ENCODE measurements around the gene CTNNBL1. TPM values are rescaled to one million over a fixed set of nuclear protein-coding genes. Genes with fewer than 3 reads are reported as not detected.

The CTNNBL1 gene
- total and polyA plus RNA-seq, 2 of the 4 experiments (the other 2 are of a cell fraction) = 29.9 to 34.1 TPM

DNA sequence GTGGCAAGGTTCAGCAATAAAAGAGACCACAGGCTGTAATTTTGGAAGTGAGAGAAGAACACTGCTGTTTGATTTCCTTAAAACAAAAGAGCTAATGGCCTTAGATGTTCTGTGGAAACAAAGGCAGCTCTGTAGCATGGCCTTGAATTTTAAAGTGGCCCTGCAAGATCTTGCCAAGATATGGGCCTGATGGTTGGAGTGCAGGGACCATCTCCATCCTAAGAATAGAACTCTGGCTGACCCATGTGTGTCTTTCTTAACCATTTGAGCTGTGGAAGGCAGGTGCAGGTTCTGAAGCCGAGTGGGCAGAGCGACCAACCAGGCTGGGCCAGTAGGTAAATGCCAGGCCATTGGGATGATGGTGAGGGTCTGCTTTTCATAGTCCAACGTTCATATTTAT lies 135.3 kb downstream of the CTNNBL1 start:
- Histone ChIP-seq H4K91ac (ENCODE audit: insufficient read depth, low read depth, low read length) (no peak overlapping the region), H2AK9ac (replicated peaks; ENCODE audit: low read depth, low read length, poor library complexity) (no peak overlapping the region), H3K4me2 (ENCODE audit: low read depth, low read length) (no peak overlapping the region), H3K23ac (ENCODE audit: low read depth, low read length) (no peak overlapping the region), H3K18ac (ENCODE audit: low read depth, low read length) (no peak overlapping the region), H3K9ac (ENCODE audit: low read depth, low read length) (no peak overlapping the region), H4K5ac (ENCODE audit: low read depth, low read length) (no peak overlapping the region), H3K4me3 (ENCODE audit: insufficient read depth, low read depth, low read length) (no peak overlapping the region), H2BK5ac (ENCODE audit: low read depth, low read length, poor library complexity, severe bottlenecking) (no peak overlapping the region), H3K27ac (ENCODE audit: insufficient read depth, low read length) (no peak overlapping the region), H3K9me3 (ENCODE audit: control insufficient read depth, insufficient read depth, low read length) (no peaks in the 10 kb centered on the region), H2BK20ac (ENCODE audit: low read depth, low read length) (no peak overlapping the region), H3K14ac (replicated peaks; ENCODE audit: low read depth, low read length) (no peak overlapping the region), H3K36me3 (ENCODE audit: control insufficient read depth, insufficient read depth, low read length) (no peaks in the 10 kb centered on the region), H3K4ac (ENCODE audit: low read depth, low read length) (no peak overlapping the region), H3K56ac (ENCODE audit: extremely low read depth, insufficient read depth, low read length) (no peak overlapping the region), H3K79me1 (ENCODE audit: low read depth in 1 of 2, low read length in 2 of 2) (peaks cover 2 to 3% of the 10 kb centered on the region in 2 experiments; a peak in 3 of 4 replicates), H2BK15ac (ENCODE audit: low read depth, low read length) (no peak overlapping the region), H2BK120ac (ENCODE audit: low read depth, low read length) (no peak overlapping the region), H3K27me3 (ENCODE audit: control insufficient read depth, insufficient read depth, low read length) (no peaks in the 10 kb centered on the region), H2AK5ac (ENCODE audit: low read depth, low read length) (no peak overlapping the region), H3K9me1 (ENCODE audit: insufficient read depth, low read length) (peaks cover 7% of the 10 kb centered on the region; the same call in 1 of the 2 replicates), H4K20me1 (ENCODE audit: insufficient read depth, low read length) (peaks cover 4% of the 10 kb centered on the region; the same call in 1 of the 2 replicates), H3K4me1 (ENCODE audit: control insufficient read depth, insufficient read depth, low read length) (no peaks in the 10 kb centered on the region), H4K8ac (ENCODE audit: low read depth in 2 of 2, low read length in 2 of 2) (no peak overlapping the region), H2AFZ (replicated peaks; ENCODE audit: low read length, poor library complexity) (no peak overlapping the region)
- CTCF ChIA-PET = no interaction called here
- POLR2A ChIA-PET (ENCODE audit: unreplicated experiment) = no interaction called here
- ATAC-seq (ENCODE audit: low read depth) = no peak
- BruUV-seq (replicated peaks) = no TSS peak
- WGBS, 2 experiments (ENCODE audit: extremely low coverage in 2 of 2, insufficient read length in 1 of 2) = no CpG with 5 or more reads among the region's 3 CpGs
- in situ Hi-C loops (cut with MboI; ENCODE audit: low sequenced_read_pairs) (no loop called here), intact Hi-C loops (cut with micrococcal nuclease) (loop anchor here (10.0 kb wide), 2 partner anchors 166 to 196 kb away; no protein-coding TSS in a partner anchor), dilution Hi-C loops (cut with HindIII; ENCODE audit: low sequenced_read_pairs, unreplicated experiment) (no loop called here)
- DNase-seq = no peak
- no peak for TF ChIP-seq MXI1 (IDR thresholded peaks at IDR 0.05; ENCODE audit: borderline replicate concordance, low read depth, low read length)
